Erythroblast (primary cell): Measurements from ENCODE around the gene SSBP3.

ENCODE experiments used
- GATA1 ChIP-seq: IDR thresholded peaks from 2 replicates; pipeline ENCODE4 v1.6.1; 2011; ENCODE audit warnings: low read depth, mild to moderate bottlenecking, control low read depth, low read length, moderate library complexity
- POLR2A ChIP-seq: IDR thresholded peaks from 2 replicates; pipeline ENCODE4 v1.6.1; 2011; ENCODE audit warnings: mild to moderate bottlenecking, low read length

GRCh38 chr1:54299037-54299436 lies 107.2 kb downstream of the SSBP3 start:
- TF ChIP-seq POLR2A (no peak), GATA1 (no peak)
